NCI-H1105 treated with DMSO at 0.1 percent for 48 hours (cell line): ENCODE results near the gene IL6.
"Not testable (repeated sequence)": the region's sequence is repeated elsewhere in the genome, so short reads cannot be mapped to it uniquely, and the experiment has no call there.

Experiments used
- DNase-seq: peaks from one replicate; lab custom pipeline; 2025; lab: John Stamatoyannopoulos, UW

IL6 gene

GRCh38 chr7:22726907-22727713 is at the start of gene IL6:
IL6 (plus strand) TSS chr7:22727200; CDS start chr7:22727263, 63 bp downstream.
- DNase-seq: peak; percentile 84

- DNase-seq: not testable (repeated sequence)
These were observed 49.7 kb upstream of the IL6 start for GRCh38 chr7:22677263-22677662.

GRCh38 chr7:22677680-22678079 is 49.3 kb upstream of the IL6 start:
- DNase-seq: no peak

GRCh38 chr7:22680482-22680911 is 46.5 kb upstream of the IL6 start:
- no peak for DNase-seq

GRCh38 chr7:22681312-22681711 is 45.7 kb upstream of the IL6 start:
- DNase-seq: no peak

DNA sequence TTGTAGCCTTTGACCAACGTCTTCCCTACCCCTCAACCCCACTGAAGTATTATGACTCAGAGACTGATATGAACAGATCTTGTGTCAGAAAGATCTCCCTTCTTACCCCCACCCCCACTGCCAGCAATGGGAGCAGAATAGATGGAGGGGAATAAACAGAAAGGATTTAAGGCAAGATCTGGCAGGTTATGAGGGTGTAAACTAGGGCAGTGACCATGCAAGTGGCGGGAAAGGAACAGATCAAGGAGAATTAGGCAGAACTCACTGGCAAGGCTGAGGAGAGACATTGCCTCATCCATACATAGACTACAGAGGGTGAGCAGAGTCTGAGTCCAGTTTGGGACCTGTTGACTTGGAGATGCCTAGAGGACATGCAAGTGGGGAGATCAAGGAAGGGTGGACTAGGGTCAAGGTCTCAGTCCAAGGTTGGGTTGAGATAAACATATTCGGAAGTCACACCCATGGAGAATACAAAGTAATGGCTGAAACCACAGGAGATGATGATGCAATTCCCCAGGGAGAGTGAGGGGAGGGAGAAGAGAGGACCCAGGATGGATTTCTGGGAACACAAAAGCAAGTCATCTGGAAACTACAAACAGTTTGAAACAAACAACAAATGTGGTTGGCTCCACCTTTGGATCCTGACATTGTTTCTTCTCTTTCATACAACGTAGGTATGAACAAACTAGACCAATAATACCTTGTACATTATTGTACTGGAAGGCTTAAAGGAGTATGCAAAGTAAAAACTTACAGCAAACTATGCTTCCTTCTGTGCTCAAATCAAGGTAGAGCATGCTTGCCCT is 44.9 kb upstream of the IL6 start:
- DNase-seq: no peak

DNA sequence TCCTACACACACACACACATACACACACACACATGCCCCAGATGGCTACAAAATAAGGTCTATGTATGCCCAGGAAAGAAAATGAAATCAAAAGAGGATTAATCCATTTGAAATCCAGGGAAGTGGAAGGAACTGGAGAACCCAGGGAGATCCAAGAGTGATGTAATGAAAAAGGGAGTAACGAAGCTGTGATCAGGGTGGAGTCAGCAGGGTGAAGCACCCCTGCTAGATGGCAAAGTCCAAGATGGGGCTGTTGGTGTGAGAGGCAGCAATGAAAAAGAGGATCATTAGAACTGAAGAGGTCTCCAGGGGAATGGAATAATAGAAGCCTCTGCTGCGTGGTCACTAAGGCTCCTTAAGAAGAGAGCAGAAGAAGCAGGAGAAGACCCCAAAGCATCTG is 43.6 kb upstream of the IL6 start:
- DNase-seq: no peak

GRCh38 chr7:22686620-22687019 is 40.4 kb upstream of the IL6 start:
- no peak for DNase-seq

DNA sequence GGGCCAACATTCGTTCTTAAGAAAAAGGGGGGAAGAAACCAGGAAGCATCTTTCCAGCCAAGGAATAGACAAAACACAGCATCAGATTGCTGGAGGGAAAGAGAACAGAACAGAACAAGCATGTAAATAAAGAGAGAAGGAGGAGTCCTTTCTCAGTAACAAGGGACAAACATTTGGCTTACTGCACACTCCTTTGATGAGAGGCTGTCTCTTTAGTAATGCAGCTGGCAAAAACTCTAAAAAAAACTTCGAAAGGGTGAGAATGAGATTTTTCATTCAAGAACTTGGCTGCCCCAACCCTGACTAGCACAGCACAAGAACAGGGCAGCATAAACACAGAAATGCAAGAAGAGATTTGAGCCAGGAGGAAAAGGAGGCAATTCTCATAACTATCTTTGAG is 38.9 kb upstream of the IL6 start:
- no peak for DNase-seq

DNA sequence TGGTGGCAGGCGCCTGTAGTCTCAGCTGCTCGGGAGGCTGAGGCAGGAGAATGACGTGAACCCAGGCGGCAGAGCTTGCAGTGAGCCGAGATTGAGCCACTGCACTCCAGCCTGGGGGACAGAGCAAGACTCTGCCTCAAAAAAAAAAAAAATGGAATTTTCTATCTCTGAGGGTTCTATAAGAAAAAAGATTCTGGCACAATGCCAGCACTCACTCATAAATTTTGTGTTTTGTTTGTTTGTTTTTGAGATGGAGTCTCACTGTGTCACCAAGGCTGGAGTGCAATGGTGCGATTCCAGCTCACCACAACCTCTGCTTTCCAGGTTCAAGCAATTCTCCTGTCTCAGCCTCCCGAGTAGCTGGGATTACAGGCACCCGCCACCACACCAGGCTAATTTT is 38.1 kb upstream of the IL6 start:
- not testable (repeated sequence) for DNase-seq

DNA sequence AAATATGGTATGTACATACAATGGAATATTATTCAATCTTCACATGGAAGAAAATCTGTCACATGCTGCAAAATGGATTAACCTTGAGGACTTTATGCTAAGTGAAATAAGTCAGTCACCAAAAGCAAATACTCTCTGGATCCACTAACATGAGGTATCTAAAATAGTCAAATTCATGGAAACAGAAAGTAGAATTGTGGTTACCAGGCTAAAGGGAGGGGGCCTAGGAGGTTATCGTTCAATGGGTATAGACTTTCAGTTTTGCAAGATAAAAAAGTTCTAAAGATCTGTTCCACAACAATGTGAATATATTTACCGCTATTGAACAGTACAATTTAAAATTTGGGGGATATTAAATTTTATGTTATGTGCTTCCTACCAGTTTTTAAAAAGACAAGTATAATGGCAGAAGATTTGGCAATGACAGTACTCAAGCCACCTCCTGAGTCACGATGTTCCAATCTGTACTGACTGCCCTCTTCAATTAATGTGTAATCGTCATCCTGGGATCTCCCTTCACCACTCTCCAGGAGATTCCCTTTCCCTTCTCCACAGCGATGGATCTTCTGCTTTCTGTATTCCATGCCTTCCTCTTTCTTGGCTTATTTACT is 32.3 kb upstream of the IL6 start:
- DNase-seq: no peak

- no peak for DNase-seq
These were observed 31.4 kb upstream of the IL6 start for GRCh38 chr7:22695476-22696132.

- no peak for DNase-seq
These were observed 30.3 kb upstream of the IL6 start for GRCh38 chr7:22696541-22697228.

DNA sequence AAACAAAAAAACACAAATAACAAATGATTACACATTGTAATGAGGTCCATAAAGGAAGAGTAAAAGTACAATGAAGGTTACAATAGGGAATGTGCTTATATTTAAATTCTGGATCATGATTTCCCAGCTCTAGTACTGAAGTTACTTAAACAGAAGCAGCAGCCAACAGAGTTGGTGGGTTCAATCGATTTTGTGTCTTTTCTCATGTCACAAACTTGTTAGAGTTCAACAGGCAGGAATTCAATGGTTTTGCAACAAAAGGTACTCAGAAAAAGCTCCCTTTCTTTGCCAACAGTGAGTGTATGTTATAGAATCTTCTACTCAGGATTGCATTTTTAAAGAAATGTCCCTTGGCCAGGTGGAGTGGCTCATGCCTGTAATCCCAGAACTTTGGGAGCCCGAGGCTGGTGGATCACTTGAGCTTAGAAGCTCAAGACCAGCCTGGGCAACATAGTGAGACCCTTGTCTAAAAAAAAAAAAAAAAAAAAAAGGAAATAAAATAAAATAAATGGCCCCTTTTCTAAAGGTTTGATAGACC is 29.6 kb upstream of the IL6 start:
- DNase-seq: no peak

DNA sequence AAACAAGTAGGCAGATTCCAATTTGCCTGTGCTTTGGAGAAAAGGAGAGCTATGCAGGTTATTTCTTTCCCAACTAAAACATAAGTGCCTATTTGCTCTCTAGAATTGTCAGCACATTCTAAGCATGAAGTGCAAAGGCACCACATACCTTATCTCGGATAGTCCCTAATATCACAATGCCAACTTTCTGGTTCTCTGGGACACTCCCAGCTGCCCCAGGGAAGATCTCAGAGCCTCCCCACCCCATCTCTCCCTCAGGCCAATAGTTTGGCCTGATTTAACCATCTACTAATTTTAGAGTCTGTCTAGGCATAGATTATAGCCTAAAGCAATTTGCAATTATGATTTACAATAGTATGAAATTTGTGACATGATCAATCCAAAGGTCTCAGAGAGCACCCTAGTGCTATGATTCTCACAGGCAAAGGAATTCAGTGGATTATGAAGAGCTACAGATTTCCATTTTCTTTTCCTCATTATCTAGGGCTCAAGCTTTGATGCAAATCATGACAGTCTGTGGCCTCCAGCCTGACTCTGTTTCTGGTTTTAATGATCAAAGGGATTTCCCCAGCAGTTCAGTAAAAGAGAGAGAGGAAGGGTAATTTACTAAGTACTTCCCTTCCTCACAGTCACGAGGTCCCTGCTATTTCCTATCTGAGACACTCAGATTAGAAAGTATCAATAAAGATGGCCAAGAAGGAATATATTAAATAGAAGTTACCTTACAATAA is 29.0 kb upstream of the IL6 start:
- no peak for DNase-seq

GRCh38 chr7:22698767-22699166 is 28.2 kb upstream of the IL6 start:
- no peak for DNase-seq

DNA sequence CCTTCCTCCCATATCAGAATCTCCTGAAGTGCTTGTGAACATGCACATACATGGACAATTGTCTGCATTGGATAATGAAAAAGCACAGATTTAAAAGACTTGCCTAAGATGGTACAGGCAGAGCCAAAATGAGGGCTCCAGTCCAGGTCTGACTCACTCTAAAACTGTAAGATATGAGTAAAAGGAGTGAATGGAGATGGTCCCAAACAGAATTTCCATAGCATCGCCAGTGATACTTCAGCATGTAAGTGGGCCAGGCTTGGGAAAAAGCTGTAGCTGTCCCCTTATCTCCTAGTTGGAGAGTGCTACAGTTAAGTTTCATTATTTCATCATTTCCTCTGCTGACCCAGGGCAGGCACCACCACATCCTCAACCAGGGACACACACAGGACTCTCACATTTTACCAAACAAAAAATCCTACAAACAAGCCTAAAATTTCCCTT is 26.4 kb upstream of the IL6 start:
- DNase-seq: no peak

DNA sequence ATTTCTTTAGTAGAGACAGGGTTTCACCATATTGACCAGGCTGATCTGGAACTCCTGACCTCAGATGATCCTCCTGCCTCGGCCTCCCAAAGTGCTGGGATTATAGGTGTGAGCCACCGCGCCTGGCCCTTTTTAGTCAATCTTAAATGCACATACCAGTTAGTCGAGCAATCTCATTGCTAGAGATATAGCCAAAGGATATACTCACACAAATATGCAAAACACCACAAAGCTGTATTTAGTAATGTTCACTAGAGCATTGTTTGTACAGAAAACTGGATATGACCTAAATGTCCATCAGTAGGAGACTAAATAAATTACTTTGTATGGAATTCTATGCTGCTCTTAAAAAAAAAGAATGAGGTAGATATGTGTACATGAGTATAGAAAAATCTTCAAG is 24.5 kb upstream of the IL6 start:
- DNase-seq: no peak

- not testable (repeated sequence) for DNase-seq
These were observed 23.7 kb upstream of the IL6 start for GRCh38 chr7:22703107-22703855.
